ENCODE data around the gene ILF2.
A peak's percentile ranks its signal among the peaks of the same experiment; 100 is the strongest.
"Not testable (repeated sequence)": the region's sequence is repeated elsewhere in the genome, so short reads cannot be mapped to it uniquely, and the experiment has no call there.

Gene ILF2

DNA sequence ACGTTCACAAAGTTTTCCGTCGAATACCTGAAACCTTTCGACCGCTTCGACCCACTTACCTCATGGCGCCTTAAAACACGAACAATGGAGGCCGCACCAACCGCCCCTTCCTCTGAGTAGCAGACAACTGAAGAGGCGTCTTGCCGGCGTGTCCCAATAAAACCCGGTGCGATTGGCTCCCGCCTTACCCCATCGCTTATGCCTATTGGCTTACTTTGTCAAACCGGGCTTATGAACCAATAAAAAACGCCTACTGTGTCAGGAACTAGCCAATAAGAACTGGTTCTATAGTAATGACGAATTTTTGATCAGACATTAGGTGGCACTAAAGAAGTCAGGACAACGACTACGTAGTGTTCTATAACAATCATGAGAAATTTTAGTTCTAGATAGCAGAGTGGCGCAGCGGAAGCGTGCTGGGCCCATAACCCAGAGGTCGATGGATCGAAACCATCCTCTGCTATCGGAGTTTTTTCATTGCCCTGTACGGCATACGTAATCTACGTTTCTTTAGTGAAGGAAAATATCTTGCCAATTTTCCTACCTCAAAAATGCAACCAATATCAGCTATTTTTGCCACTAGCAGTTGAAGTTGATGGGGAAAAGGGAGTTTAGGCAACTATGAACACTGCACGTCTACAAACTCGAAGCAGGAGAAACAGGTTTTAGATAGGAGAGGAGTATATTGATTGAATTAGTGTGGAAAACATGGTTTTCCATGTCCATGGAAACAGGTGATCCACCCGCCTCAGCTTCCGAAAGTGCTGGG, at the start of gene ILF2:
Gene ILF2 (minus strand): TSS at position 135 of the 769 bp plus-strand sequence. CDS start 71 bp downstream, at position 64.
- peak; percentile 100 for DNase-seq

DNA sequence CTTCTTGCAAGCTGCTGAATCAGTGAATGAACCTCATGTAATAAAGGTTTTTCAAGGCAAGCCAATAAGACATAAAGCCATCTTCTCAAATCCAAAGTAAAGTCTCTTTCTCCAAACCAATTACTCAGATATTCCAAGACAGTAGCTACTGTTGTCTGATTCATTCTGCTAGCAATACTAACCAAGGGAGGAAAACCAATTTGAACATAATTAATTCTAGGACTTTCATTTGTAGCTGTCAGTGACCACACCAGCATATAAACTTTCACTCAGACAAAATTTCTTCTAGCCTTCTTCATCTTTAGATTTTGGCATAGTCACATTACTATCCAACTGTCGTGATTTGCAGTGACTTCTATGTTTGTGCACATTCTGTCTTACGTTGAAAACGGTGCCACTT, 46.5 kb upstream of the ILF2 start:
- DNase-seq = no peak

DNA sequence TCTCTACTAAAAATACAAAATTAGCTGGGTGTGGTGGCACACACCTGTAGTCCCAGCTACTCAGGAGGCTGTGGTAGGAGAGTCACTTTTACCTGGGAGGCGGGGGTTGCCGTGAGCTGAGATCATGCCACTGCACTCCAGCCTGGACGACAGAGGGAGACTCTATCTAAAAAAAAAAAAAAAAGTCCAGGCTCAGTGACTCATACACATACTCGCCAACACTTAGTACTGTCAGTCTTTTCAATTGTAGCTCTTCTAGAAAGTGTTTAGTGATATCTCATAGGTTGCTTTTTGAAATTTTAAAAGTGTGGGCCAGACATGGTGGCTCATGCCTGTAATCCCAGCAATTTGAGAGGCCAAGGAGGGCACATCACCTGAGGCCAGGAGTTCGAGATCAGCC, 45.4 kb upstream of the ILF2 start:
- not testable (repeated sequence) for DNase-seq

DNA sequence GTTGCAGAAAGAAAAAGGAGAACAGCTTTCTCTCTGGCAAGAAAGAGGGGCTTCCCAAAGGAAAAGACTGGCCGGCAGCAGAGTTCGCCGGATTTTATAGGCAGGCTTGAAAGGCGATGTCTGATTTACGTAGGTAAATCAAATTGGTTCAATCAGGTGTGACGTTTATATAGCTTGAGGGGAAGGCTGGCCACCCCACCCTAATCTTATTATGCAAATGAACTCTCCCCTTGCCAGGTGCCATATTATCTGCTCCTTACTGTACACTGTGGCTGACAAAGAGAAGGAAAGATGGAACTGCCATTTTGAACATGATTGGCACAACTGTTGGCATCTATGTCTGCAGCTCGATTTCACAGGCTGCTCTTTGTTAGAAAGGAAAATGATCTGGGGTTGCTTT, 40.2 kb upstream of the ILF2 start:
- no peak for DNase-seq

DNA sequence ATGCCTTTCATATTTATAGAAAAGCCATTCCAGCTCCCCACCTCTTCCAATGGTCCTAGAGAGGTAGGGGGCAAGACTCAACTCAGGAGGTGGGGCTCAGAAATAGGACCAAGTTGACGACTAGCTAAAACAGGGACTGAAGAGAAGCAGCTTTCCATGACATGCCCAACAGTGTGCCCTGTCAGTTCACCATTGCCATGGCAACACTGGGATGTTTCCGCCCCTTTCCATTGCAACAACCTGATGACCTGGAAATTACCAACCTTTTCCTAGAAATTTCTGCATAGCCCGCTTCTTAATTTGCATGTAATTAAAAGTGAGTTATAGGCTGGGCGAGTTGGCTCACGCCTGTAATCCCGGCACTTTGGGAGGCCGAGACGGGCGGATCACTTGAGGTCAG, 34.7 kb upstream of the ILF2 start:
- DNase-seq = no peak

DNA sequence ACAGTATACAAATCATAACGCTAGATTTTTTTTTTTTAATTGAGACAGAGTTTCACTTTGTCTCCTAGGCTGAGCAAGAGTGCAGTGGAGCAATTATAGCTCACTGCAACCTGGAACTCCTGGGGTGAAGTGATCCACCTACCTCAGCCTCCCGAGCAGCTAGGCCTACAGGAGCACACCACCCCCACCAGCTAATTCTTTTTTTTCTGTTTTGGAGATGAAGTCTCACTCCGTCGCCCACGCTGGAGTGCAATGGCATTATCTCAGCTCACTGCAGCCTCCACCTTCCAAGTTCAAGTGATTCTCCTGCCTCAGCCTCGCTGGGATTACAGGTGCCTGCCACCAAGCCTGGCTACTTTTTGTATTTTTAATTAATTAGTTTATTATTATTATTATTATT, 29.0 kb upstream of the ILF2 start:
- DNase-seq = no peak

DNA sequence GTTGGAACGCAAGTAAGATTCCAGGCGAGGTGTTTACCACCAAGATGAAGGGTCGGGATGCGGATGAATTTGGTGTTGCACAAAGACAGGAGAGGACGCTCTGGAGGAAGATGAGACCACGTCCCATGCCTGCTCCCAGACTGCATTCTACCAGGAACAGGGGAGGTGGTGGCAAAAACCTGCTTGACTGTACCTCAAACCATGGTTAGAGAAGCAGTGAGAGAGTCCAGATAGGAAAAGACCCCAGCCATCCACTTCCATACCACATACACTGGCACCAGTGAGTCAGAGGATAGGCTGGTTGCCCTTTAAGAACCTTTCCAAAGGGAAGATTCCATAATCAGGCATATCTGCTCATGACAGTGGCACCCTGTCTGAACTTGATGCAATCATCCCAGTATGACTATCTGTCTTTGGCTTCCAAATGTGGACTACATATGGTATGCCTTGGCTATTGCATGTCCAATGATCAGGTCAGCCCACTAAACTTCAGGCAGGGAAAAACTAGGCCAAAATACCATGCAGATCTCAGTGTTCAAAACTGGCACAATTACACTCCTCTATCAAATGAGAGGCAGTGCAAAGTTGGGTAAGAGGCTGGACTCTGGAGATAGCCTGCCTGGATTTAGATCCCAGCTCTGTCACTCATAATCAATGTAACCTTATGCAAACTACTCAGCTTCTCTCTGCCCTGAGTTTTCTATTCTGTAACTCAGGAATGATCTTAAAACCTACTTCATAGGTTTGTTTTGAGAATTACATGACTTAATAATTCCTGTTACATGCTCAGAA, 28.3 kb upstream of the ILF2 start:
- no peak for DNase-seq

DNA sequence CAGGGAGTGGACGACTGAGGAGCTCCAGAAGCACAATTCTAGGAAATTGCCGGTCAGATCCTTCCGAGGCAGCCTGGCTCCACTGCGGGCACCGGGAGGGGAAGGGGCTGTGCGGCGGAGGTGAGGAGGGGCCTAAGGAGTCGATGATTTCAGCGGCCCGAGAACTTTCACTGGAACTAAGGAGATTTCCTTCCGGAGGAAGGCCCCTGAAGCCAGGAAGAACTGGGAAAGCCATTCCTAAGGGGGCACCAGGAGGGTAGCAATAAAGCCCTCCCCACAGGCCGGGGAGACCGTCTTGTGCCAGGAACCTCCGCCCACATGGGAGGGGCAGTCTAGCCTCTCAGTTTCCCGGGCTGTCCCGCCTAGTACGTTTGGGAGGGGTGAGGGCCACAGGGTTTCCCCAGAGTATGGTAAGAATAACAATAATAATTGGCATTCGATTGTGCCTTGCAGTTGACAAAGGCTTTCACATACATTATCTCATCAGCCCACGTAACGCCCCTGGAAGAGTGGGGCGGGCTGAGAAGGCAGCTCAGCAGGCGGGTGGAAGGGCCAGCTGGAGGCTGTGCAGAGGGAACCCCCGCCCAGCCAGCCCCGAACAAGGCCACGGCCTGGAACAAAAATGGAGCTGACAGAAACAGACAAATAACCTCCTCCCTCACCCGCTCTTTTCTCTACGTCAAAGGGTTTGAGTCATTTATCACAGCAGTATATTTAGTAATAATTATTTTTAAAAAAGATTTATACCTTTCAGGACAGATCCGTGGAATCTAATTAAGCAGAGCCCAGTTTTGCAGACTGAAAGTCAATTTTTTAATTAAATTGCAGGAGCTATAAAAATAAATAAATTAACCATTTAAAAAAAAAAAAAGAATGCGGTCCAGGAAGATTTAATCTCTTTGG, 27.5 kb upstream of the ILF2 start:
- no peak for DNase-seq

DNA sequence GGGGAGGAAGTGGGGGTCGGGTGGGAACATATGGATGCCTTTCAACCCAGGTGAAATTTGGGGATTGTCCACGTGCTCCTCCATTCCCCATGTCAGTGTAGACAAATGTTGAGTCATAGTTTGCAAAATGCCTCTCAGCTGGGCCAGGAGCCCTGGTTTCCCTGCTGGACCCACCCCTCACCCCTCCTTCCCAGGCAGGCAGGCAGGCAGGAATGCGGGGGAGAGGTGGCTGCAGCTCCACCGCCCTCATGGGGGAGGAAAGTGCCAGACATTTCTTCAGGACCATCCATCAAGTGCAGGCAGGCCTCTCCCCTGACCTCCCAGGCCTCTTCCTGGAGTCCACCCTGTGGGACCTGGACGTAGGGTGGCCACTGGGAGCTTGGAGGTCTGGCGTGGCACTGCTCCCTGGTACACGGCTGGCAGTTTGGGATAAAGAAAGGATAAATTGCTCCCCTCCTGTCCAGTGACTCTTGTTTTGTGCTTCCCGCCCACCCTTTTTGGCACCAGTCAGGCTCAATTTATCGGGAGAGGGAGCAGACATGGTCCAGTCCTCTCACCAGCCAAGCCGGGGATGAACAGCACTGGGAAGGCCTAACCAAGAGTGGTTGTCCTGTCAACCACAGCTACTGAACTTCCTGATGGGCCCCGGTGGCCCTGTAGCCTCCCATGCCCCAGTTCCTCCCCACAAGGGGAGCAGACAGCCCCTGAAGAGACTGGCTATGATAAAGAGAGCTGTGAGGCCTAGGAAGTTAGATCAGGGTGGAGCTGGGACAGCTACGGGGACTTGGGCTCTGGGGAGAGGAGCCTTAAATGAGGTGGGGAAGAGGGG, 26.6 kb upstream of the ILF2 start:
- DNase-seq = no peak

DNA sequence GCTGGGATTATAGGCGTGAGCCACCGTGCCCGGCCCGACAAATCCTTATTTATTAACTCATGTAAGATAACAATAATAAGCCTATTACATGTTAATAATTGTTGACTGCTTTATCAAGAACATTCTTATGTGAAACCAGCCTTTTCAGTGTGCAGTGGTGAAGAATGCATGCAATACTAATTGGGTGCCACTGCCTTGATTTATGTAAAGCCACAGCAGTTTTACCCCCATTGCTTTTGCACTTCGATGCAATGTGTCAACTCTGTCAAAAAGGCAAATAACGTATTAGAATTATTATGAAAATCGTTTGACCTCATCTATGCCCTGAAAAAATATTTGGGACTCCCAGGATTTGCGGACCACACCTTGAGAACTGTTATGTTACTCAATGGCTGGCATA, 25.9 kb upstream of the ILF2 start:
- DNase-seq = no peak

DNA sequence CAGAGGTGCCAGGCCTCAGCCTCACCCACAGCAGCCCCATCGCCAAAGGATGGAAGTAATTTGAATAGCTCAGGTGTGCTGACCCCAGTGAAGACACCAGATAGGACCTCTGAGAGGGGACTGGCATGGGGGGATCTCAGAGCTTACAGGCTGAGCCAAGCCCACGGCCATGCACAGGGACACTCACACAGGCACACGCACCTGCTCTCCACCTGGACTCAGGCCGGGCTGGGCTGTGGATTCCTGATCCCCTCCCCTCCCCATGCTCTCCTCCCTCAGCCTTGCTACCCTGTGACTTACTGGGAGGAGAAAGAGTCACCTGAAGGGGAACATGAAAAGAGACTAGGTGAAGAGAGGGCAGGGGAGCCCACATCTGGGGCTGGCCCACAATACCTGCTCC, 22.7 kb upstream of the ILF2 start:
- DNase-seq = no peak

DNA sequence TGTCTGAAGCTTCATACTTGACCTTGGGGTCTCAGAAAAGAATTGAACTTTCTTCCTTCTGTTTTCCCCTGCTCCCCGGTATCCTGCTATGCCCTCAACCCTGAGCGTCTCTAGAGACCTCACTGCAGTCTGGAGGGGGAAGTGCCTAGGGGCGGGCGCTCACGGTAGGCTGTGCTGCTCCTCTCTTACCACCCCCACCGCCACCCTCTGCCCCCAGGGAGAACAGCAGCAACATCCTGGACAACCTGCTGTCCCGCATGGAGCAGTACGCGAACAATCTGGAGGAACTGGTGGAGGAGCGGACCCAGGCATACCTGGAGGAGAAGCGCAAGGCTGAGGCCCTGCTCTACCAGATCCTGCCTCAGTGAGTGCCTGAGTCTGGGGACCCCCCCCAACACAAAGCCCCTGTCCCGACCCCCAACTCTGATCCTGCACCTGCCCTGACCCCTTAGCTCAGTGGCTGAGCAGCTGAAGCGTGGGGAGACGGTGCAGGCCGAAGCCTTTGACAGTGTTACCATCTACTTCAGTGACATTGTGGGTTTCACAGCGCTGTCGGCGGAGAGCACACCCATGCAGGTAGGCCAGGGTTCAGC, 18.0 kb upstream of the ILF2 start:
- no peak for DNase-seq

DNA sequence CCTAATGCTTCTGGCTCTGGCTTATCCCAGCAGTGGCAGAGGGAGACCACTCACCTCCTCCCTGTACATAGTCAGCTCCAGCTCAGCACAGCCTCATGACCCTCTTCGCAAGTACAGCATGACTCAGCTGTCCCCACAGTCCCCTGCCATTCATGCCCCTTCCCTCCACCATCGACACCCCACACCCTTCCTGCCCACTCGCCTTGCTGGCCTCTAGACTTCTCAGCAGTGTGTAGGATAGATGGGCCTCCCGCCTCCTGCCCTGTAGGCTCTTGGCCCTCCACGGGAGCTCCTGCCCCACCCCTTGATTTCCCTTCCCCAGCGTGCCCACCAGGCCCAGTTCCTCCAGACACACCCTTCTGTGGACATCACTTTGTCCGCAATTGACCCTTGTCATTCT, 17.5 kb upstream of the ILF2 start:
- DNase-seq = no peak

DNA sequence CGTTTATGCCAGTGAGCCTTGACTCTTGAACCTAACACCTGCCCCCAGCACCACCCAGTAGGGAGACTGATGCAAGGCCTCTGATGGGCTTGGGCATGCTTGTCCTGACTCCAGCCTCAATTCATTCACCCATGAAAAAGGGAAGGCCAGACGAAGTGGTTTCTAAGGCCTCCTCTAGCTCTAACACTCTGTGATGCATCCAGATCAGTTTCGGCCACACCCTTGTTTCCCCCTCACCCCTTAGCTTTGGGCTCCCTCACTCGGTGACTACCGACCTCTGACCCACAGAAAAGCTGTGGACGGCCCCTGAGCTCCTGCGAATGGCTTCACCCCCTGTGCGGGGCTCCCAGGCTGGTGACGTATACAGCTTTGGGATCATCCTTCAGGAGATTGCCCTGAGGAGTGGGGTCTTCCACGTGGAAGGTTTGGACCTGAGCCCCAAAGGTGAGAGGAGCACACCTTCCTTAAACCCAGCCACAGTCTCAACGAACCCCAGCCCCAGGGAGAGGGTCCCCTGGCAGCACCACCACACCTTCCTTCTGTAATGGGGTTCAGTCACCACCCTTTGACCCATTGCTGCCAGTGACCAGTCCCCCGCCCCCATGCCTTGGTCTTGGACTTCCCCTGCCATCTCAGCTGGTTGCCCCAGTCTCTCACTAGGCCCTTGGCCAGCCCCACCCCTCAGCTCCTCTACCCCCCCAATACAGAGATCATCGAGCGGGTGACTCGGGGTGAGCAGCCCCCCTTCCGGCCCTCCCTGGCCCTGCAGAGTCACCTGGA, 16.7 kb upstream of the ILF2 start:
- no peak for DNase-seq

DNA sequence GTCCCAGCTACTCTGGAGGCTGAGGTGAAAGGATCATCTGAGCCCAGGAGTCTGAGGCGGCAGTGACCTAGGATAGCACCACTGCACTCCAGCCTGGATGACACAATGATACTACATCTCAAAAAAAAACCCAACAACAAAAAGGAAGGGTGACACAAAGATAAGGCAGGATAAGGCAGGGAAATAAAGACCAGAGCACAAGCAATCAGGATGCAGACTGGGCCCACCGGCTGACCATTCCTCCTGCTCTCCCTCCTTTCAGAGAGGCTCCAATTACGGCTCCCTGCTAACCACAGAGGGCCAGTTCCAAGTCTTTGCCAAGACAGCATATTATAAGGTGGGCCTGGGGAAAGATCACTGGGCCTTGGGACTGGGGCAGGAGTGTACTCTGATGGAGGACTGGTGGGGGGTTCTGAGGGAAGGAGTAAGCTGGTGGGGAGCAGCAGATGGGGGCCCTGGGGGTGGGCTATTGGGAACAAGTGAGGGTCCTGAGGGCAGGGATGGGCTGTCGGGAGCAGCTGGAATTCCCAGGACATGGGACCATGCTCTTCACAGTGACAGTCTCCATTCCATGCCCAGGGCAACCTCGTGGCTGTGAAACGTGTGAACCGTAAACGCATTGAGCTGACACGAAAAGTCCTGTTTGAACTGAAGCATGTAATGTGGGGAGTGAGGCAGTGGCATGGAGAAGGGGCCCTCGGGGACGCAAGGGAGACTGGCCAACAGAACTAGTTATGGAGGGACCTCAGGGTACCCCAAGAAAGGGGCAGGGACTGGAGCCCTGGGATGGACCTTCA, 14.9 kb upstream of the ILF2 start:
- no peak for DNase-seq

DNA sequence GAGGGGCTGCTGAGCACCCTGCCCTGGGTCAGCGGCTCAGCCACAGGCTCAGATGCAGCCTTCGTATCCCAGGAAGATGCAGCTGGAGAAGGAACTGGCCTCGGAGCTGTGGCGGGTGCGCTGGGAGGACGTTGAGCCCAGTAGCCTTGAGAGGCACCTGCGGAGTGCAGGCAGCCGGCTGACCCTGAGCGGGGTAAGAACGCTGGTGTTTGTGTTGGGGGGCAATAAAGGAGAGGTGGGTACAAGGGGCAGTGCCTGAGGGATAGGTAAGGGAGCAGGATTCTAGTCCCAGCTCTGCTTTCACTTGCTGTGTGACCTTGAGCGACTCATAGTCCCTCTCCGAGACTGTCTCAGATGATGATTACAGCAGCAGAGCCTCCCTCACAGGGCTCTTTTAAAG, 14.1 kb upstream of the ILF2 start:
- DNase-seq = no peak

DNA sequence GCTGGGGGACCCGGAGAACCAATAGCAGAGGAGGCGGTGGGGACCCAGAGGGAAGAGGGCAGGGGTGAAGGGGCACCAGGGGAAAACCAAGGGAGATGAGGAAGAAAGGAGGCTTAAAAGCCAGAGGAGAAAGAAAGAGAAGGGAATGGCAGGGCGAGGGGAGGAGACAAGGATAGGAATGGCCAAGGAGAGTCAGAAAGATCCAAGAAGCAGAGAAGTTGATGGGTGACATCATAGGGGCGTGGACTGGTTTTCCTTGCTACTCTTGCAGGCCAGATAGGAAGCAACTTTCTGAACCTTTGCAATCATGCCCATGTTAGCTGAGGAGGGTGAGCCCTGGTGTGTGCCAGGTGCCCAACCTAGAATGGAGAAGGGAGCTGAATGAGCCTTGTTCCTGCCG, 13.1 kb upstream of the ILF2 start:
- peak; percentile 33 for DNase-seq

DNA sequence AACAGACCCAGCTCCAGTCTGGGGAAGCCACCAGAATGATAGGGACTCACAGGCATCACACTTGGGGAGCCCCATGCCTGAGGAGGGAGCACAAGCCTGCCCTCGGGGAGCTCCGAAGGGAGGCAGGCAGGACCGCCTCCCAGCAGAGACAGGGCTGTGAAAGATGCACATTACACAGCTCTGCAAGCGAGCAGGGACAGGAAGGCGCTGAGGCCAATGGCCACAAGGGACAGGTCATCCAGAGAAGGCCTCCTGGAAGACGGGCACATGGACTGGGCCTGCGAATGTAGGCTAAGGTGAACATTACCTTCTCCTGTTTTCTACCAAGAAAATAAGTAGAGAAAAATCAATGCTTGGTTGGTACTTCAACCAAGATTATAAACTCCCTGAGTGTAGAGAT, 11.9 kb upstream of the ILF2 start:
- no peak for DNase-seq

DNA sequence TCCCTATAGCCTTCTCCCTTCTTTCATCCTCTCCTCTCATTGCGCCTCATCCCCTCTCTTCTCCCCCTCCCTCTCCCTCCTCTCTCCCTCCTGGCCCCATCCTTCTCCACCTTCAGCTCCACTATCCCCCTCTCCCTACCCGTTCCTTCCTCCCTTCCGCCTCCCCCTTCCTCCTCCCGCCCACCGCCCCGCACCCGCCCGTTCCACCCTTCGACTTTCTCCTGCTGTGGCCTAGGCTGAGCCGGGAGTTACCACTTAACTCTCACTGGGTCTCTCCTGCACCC, 9.3 kb upstream of the ILF2 start:
- DNase-seq = no peak

DNA sequence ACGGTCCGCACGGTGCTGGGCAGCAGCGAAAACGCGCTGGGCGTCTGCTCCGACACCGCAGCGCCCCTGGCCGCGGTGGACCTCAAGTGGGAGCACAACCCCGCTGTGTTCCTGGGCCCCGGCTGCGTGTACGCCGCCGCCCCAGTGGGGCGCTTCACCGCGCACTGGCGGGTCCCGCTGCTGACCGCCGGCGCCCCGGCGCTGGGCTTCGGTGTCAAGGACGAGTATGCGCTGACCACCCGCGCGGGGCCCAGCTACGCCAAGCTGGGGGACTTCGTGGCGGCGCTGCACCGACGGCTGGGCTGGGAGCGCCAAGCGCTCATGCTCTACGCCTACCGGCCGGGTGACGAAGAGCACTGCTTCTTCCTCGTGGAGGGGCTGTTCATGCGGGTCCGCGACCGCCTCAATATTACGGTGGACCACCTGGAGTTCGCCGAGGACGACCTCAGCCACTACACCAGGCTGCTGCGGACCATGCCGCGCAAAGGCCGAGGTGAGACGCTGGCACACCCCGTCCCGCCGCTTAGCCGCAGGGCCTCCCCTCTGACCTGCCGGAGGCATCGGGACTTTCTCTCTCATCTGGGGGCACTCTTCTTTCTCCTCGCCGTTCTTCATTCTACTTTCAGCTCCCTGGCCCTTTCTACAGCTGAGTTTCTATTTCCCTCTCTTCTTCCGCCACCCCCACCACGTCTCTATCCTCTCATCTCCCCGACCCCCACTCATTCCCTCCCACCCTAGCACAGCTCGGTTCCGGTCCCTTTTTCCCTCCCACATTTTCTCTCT, 8.7 kb upstream of the ILF2 start:
- DNase-seq = no peak
